GM23338 (cell line): Measurements from ENCODE around the gene CFAP70. TPM values are rescaled to one million over a fixed set of nuclear protein-coding genes. Genes with fewer than 3 reads are reported as not detected.

Experiments used
- ATAC-seq: fragments of 200-7000 bp; cut with Tn5 transposase; 3 replicates; pipeline ENCODE4 v1.9.1; 2020
- DNase-seq: peaks from one replicate; pipeline ENCODE4 v3.0.0-alpha.2; 2015; ENCODE audit warnings: low spot score
- H2AFZ ChIP-seq: fragments of 200-600 bp; sonication (generic); 2 replicates; pipeline ENCODE4 v1.8.0; 2016; ENCODE audit warnings: antibody characterized with exemption, mild to moderate bottlenecking, moderate library complexity
- H3F3A ChIP-seq: fragments of 200-600 bp; sonication (generic); replicated peaks from 2 replicates; pipeline ENCODE4 v1.8.0; 2017; ENCODE audit warnings: antibody characterized with exemption, mixed run types, low read depth
- H3K27ac ChIP-seq: fragments of 200-600 bp; sonication (generic); 2 replicates; pipeline ENCODE4 v1.6.1; 2016; ENCODE audit warnings: low read depth
- H3K27me3 ChIP-seq: fragments of 200-600 bp; sonication (generic); 2 replicates; pipeline ENCODE4 v1.8.0; 2016; ENCODE audit warnings: mild to moderate bottlenecking, mixed run types, moderate library complexity; ENCODE audit not compliant: insufficient read depth
- H3K36me3 ChIP-seq: fragments of 200-600 bp; sonication (generic); 2 replicates; pipeline ENCODE4 v1.8.0; 2016; ENCODE audit warnings: mild to moderate bottlenecking; ENCODE audit not compliant: insufficient read depth
- H3K4me1 ChIP-seq: fragments of 200-600 bp; sonication (generic); 2 replicates; pipeline ENCODE4 v1.8.0; 2016; ENCODE audit warnings: mild to moderate bottlenecking, moderate library complexity; ENCODE audit not compliant: insufficient read depth
- H3K4me2 ChIP-seq: fragments of 200-600 bp; sonication (generic); 2 replicates; pipeline ENCODE4 v1.7.1; 2017; ENCODE audit warnings: mixed run types
- H3K4me3 ChIP-seq: fragments of 200-600 bp; sonication (generic); 2 replicates; pipeline ENCODE4 v1.6.1; 2016; ENCODE audit warnings: mixed run types
- H3K79me2 ChIP-seq: fragments of 200-600 bp; sonication (generic); replicated peaks from 2 replicates; pipeline ENCODE4 v1.8.0; 2017; ENCODE audit warnings: mild to moderate bottlenecking; ENCODE audit not compliant: insufficient read depth
- H3K9me2 ChIP-seq: fragments of 200-600 bp; sonication (generic); 2 replicates; pipeline ENCODE4 v1.8.0; 2017; ENCODE audit not compliant: insufficient read depth
- H4K20me1 ChIP-seq: fragments of 200-600 bp; sonication (generic); replicated peaks from 2 replicates; pipeline ENCODE4 v1.8.0; 2017; ENCODE audit warnings: mild to moderate bottlenecking; ENCODE audit not compliant: insufficient read depth
- H3K27ac Mint-ChIP-seq: 2 replicates; pipeline ENCODE4 v1.8.0; 2020; ENCODE audit warnings: inconsistent platforms, mild to moderate bottlenecking, moderate library complexity, mixed read lengths
- H3K27me3 Mint-ChIP-seq: 3 replicates; pipeline ENCODE4 v1.8.0; 2022; ENCODE audit warnings: low read depth, mild to moderate bottlenecking, moderate library complexity, mixed read lengths, inconsistent platforms; ENCODE audit not compliant: insufficient read depth, poor library complexity
- H3K36me3 Mint-ChIP-seq: 3 replicates; pipeline ENCODE4 v1.8.0; 2021; ENCODE audit warnings: low read depth, mild to moderate bottlenecking, inconsistent platforms, moderate library complexity, mixed read lengths
- H3K4me1 Mint-ChIP-seq: 3 replicates; pipeline ENCODE4 v1.8.0; 2020; ENCODE audit warnings: mild to moderate bottlenecking, inconsistent platforms, mixed read lengths
- H3K4me3 Mint-ChIP-seq: 3 replicates; pipeline ENCODE4 v1.8.0; 2021; ENCODE audit warnings: moderate library complexity, mild to moderate bottlenecking, inconsistent platforms, mixed read lengths
- H3K9me3 Mint-ChIP-seq: 3 replicates; pipeline ENCODE4 v1.8.0; 2020; ENCODE audit warnings: moderate library complexity, mild to moderate bottlenecking, inconsistent platforms, mixed read lengths
- EZH2 ChIP-seq: fragments of 200-600 bp; sonication (generic); IDR thresholded peaks from one replicate; pipeline ENCODE4 v1.8.0; 2017; ENCODE audit warnings: antibody characterized with exemption, mild to moderate bottlenecking, low read depth; ENCODE audit not compliant: unreplicated experiment
- JUNB ChIP-seq: IDR thresholded peaks from one replicate; pipeline ENCODE4 v1.6.1; 2016; ENCODE audit warnings: antibody characterized with exemption; ENCODE audit not compliant: unreplicated experiment
- POLR2AphosphoS5 ChIP-seq: IDR thresholded peaks from 2 replicates; pipeline ENCODE4 v1.6.1; 2016; ENCODE audit warnings: antibody characterized with exemption, low read depth
- polyA plus RNA-seq: library from polyadenylated mRNA; unstranded; fragments of >200 nt; fragmentation: Nextera tagmentation; extraction: Ambion mirVana; gene quantifications from 2 replicates; pipeline ENCODE4 v1.2.1, GENCODE V29; 2016
- total RNA-seq: library from RNA; depleted of rRNA; stranded (reverse); fragments of >200 nt; shearing (Covaris generic); gene quantifications from 2 replicates; pipeline ENCODE4 v1.2.3, GENCODE V29; 2014
- TF ChIP-seq, protein P1 (sequence below): IDR thresholded peaks from 2 replicates; pipeline ENCODE4 v1.6.1; 2016; ENCODE audit warnings: antibody characterized with exemption
- TF ChIP-seq, protein P2 (sequence below), 2 experiments: fragments of 200-600 bp in 1 of 2; sonication (generic) in 1 of 2; conservative IDR thresholded peaks; 2 replicates each; pipeline versions ENCODE4 v1.5.1 to v1.6.1; 2016 to 2017; ENCODE audit warnings: antibody characterized with exemption in 2 of 2, low read depth in 2 of 2, mild to moderate bottlenecking in 2 of 2, moderate library complexity in 1 of 2
- TF ChIP-seq, protein P3 (sequence below): fragments of 250-450 bp; sonication (Bioruptor Pico); IDR thresholded peaks from 2 replicates; pipeline ENCODE4 v1.5.0; 2020; ENCODE audit warnings: mild to moderate bottlenecking, moderate library complexity

Gene CFAP70
- total and polyA plus RNA-seq, 2 experiments from 2014 or later = 0.17 to 0.24 TPM

DNA sequence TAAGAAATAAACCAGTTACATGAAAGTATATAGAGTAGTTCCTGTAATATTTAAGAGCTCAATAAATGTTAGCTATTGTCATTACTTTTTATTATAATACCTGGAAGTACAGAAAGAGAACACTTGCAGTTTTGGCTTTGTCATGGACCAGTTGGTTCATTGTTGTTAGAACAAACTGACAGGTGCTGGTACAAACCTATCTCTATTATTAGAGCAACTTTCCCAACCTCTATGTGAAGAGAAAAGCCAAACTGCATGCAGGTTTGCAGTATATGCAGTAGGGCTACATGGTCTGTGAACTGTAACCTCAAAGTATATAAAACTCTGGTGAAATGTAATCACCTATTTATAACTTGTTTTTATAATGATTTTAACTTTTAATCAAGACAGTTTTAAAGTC is 132.0 kb downstream of the CFAP70 start:
- no peaks in the 10 kb centered on the region for H3K4me1 ChIP-seq
- H3K27ac ChIP-seq = no peak overlapping the region
- H3K27me3 Mint-ChIP-seq = no peaks in the 10 kb centered on the region
- H3F3A ChIP-seq = no peaks in the 10 kb centered on the region
- no peak overlapping the region for H2AFZ ChIP-seq
- no peaks in the 10 kb centered on the region for H3K36me3 ChIP-seq
- no peak overlapping the region for H3K4me2 ChIP-seq
- H3K79me2 ChIP-seq = no peaks in the 10 kb centered on the region
- H4K20me1 ChIP-seq = no peaks in the 10 kb centered on the region; the same call in 1 of the 2 replicates
- DNase-seq (no peak), ATAC-seq (no peak)
- no peaks in the 10 kb centered on the region for H3K9me3 Mint-ChIP-seq
- no peaks in the 10 kb centered on the region for H3K4me1 Mint-ChIP-seq
- no peaks in the 10 kb centered on the region; the same call in 1 of the 2 replicates for H3K9me2 ChIP-seq
- H3K36me3 Mint-ChIP-seq = no peaks in the 10 kb centered on the region
- H3K27me3 ChIP-seq = no peaks in the 10 kb centered on the region
- H3K4me3 ChIP-seq = no peak overlapping the region
- H3K4me3 Mint-ChIP-seq = no peak overlapping the region
- TF ChIP-seq, protein P1, sequence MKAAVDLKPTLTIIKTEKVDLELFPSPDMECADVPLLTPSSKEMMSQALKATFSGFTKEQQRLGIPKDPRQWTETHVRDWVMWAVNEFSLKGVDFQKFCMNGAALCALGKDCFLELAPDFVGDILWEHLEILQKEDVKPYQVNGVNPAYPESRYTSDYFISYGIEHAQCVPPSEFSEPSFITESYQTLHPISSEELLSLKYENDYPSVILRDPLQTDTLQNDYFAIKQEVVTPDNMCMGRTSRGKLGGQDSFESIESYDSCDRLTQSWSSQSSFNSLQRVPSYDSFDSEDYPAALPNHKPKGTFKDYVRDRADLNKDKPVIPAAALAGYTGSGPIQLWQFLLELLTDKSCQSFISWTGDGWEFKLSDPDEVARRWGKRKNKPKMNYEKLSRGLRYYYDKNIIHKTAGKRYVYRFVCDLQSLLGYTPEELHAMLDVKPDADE = no peak
- TF ChIP-seq, protein P2, sequence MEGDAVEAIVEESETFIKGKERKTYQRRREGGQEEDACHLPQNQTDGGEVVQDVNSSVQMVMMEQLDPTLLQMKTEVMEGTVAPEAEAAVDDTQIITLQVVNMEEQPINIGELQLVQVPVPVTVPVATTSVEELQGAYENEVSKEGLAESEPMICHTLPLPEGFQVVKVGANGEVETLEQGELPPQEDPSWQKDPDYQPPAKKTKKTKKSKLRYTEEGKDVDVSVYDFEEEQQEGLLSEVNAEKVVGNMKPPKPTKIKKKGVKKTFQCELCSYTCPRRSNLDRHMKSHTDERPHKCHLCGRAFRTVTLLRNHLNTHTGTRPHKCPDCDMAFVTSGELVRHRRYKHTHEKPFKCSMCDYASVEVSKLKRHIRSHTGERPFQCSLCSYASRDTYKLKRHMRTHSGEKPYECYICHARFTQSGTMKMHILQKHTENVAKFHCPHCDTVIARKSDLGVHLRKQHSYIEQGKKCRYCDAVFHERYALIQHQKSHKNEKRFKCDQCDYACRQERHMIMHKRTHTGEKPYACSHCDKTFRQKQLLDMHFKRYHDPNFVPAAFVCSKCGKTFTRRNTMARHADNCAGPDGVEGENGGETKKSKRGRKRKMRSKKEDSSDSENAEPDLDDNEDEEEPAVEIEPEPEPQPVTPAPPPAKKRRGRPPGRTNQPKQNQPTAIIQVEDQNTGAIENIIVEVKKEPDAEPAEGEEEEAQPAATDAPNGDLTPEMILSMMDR (conservative IDR thresholded peaks at IDR 0.05; ENCODE audit: low read depth in 2 of 2) = no peak
- TF ChIP-seq, protein P3, sequence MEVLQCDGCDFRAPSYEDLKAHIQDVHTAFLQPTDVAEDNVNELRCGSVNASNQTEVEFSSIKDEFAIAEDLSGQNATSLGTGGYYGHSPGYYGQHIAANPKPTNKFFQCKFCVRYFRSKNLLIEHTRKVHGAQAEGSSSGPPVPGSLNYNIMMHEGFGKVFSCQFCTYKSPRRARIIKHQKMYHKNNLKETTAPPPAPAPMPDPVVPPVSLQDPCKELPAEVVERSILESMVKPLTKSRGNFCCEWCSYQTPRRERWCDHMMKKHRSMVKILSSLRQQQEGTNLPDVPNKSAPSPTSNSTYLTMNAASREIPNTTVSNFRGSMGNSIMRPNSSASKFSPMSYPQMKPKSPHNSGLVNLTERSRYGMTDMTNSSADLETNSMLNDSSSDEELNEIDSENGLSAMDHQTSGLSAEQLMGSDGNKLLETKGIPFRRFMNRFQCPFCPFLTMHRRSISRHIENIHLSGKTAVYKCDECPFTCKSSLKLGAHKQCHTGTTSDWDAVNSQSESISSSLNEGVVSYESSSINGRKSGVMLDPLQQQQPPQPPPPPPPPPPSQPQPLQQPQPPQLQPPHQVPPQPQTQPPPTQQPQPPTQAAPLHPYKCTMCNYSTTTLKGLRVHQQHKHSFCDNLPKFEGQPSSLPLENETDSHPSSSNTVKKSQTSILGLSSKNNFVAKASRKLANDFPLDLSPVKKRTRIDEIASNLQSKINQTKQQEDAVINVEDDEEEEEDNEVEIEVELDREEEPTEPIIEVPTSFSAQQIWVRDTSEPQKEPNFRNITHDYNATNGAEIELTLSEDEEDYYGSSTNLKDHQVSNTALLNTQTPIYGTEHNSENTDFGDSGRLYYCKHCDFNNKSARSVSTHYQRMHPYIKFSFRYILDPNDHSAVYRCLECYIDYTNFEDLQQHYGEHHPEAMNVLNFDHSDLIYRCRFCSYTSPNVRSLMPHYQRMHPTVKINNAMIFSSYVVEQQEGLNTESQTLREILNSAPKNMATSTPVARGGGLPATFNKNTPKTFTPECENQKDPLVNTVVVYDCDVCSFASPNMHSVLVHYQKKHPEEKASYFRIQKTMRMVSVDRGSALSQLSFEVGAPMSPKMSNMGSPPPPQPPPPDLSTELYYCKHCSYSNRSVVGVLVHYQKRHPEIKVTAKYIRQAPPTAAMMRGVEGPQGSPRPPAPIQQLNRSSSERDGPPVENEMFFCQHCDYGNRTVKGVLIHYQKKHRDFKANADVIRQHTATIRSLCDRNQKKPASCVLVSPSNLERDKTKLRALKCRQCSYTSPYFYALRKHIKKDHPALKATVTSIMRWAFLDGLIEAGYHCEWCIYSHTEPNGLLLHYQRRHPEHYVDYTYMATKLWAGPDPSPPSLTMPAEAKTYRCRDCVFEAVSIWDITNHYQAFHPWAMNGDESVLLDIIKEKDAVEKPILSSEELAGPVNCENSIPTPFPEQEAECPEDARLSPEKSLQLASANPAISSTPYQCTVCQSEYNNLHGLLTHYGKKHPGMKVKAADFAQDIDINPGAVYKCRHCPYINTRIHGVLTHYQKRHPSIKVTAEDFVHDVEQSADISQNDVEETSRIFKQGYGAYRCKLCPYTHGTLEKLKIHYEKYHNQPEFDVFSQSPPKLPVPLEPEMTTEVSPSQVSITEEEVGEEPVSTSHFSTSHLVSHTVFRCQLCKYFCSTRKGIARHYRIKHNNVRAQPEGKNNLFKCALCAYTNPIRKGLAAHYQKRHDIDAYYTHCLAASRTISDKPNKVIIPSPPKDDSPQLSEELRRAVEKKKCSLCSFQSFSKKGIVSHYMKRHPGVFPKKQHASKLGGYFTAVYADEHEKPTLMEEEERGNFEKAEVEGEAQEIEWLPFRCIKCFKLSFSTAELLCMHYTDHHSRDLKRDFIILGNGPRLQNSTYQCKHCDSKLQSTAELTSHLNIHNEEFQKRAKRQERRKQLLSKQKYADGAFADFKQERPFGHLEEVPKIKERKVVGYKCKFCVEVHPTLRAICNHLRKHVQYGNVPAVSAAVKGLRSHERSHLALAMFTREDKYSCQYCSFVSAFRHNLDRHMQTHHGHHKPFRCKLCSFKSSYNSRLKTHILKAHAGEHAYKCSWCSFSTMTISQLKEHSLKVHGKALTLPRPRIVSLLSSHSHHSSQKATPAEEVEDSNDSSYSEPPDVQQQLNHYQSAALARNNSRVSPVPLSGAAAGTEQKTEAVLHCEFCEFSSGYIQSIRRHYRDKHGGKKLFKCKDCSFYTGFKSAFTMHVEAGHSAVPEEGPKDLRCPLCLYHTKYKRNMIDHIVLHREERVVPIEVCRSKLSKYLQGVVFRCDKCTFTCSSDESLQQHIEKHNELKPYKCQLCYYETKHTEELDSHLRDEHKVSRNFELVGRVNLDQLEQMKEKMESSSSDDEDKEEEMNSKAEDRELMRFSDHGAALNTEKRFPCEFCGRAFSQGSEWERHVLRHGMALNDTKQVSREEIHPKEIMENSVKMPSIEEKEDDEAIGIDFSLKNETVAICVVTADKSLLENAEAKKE (CRISPR knock-in tag) = no peak
- TF ChIP-seq JUNB (no peak), POLR2AphosphoS5 (no peak), EZH2 (no peak)
- no peak overlapping the region for H3K27ac Mint-ChIP-seq
